Smooth muscle cell (in vitro differentiated cells): ENCODE results near the gene AQP10. TPM values are rescaled to one million over a fixed set of nuclear protein-coding genes. Genes with fewer than 3 reads are reported as not detected.
A peak's percentile ranks its signal among the peaks of the same experiment; 100 is the strongest.

Experiments used
- DNase-seq: peaks from one replicate; lab custom pipeline; 2025; ENCODE audit not compliant: unreplicated experiment; lab: John Stamatoyannopoulos, UW
- H2AFZ ChIP-seq: fragments of 200-600 bp; sonication (generic); 2 replicates; pipeline ENCODE4 v1.6.0; 2016; ENCODE audit warnings: antibody characterized with exemption, low read depth, mild to moderate bottlenecking
- H3F3A ChIP-seq: fragments of 200-600 bp; sonication (generic); 2 replicates; pipeline ENCODE4 v1.6.0; 2017; ENCODE audit warnings: antibody characterized with exemption, low read depth
- H3K27ac ChIP-seq: fragments of 200-600 bp; sonication (generic); 2 replicates; pipeline ENCODE4 v1.5.1; 2016; ENCODE audit warnings: low read depth, mild to moderate bottlenecking
- H3K27me3 ChIP-seq: fragments of 200-600 bp; sonication (generic); 2 replicates; pipeline ENCODE4 v1.6.1; 2016; ENCODE audit warnings: low read depth, mild to moderate bottlenecking
- H3K36me3 ChIP-seq: fragments of 200-600 bp; sonication (generic); 2 replicates; pipeline ENCODE4 v1.5.1; 2016; ENCODE audit warnings: low read depth
- H3K4me1 ChIP-seq: fragments of 200-600 bp; sonication (generic); 2 replicates; pipeline ENCODE4 v1.5.1; 2016; ENCODE audit warnings: low read depth
- H3K4me2 ChIP-seq: fragments of 200-600 bp; sonication (generic); 2 replicates; pipeline ENCODE4 v1.6.0; 2016; ENCODE audit warnings: mild to moderate bottlenecking
- H3K4me3 ChIP-seq: fragments of 200-600 bp; sonication (generic); 2 replicates; pipeline ENCODE4 v1.5.1; 2016; ENCODE audit warnings: mild to moderate bottlenecking
- H3K79me2 ChIP-seq: fragments of 200-600 bp; sonication (generic); 2 replicates; pipeline ENCODE4 v1.6.0; 2016; ENCODE audit warnings: low read depth, mild to moderate bottlenecking
- H3K9ac ChIP-seq: fragments of 200-600 bp; sonication (generic); 2 replicates; pipeline ENCODE4 v1.6.0; 2016; ENCODE audit warnings: low read depth
- H3K9me3 ChIP-seq: fragments of 200-600 bp; sonication (generic); replicated peaks from 2 replicates; pipeline ENCODE4 v1.5.1; 2016; ENCODE audit warnings: low read depth
- H4K20me1 ChIP-seq: fragments of 200-600 bp; sonication (generic); 2 replicates; pipeline ENCODE4 v1.6.0; 2016; ENCODE audit warnings: low read depth
- CTCF ChIP-seq: fragments of 200-600 bp; sonication (generic); IDR thresholded peaks from 2 replicates; pipeline ENCODE4 v1.5.1; 2017; ENCODE audit warnings: borderline replicate concordance, mild to moderate bottlenecking, antibody characterized with exemption; ENCODE audit not compliant: insufficient read depth, poor library complexity, severe bottlenecking
- WGBS: methylation state at CpG from one replicate; pipeline ENCODE4 v1.1.7; 2016; ENCODE audit warnings: low lambda C conversion rate; 5-methylcytosine and 5-hydroxymethylcytosine counted together
- polyA plus RNA-seq: library from polyadenylated mRNA; unstranded; fragments of >200 nt; fragmentation: Nextera tagmentation; extraction: Ambion mirVana; gene quantifications from 2 replicates; pipeline ENCODE4 v1.2.1, GENCODE V29; 2016
- total RNA-seq: library from RNA; depleted of rRNA; stranded (reverse); fragments of >200 nt; gene quantifications from 2 replicates; pipeline ENCODE4 v1.2.3, GENCODE V29; 2014

AQP10 gene
- total and polyA plus RNA-seq, 2 experiments from 2014 or later, result 0.14 TPM; not detected in 1

DNA sequence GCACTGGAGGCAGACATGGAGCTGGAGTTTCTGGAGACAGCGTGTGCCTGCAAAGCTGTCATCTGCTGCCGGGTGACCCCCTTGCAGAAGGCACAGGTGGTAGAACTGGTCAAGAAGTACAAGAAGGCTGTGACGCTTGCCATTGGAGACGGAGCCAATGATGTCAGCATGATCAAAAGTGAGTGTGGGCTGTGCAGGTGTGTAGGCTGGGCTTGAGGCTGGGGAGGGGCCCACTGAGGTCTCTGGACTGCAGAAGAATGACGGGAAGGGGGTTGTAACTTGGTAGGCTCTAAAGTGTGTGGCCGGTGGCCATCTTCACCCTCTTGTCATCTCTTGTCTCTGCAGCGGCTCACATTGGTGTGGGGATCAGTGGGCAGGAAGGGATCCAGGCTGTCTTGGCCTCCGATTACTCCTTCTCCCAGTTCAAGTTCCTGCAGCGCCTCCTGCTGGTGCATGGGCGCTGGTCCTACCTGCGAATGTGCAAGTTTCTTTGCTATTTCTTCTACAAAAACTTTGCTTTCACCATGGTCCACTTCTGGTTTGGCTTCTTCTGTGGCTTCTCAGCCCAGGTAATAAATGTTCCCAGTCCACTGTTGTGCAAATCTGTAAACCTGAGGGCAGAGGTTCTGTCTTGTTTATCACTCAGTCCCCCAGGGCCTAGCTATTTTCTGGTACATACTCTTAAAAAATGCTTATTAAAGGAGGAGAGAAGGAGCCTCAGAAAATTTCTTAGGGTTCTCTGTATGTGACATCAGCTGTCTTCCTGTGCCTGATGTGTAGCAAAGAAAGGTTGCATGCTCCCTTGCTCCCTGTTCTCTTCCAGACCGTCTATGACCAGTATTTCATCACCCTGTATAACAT lies 24.3 kb downstream of the AQP10 start:
- Histone ChIP-seq H2AFZ (no peak overlapping the region), H3K79me2 (no peaks in the 10 kb centered on the region), H3K9me3 (no peaks in the 10 kb centered on the region), H3K36me3 (no peaks in the 10 kb centered on the region), H3K4me3 (no peak overlapping the region), H3K27me3 (no peaks in the 10 kb centered on the region), H3K4me2 (no peak overlapping the region), H3K4me1 (no peaks in the 10 kb centered on the region), H4K20me1 (peaks cover 9% of the 10 kb centered on the region), H3F3A (peaks cover 8% of the 10 kb centered on the region), H3K9ac (no peak overlapping the region), H3K27ac (no peak overlapping the region)
- DNase-seq, result no peak
- peak; percentile 60 for TF ChIP-seq CTCF
- WGBS, result 82% methylated on average over 12 of the region's 12 CpGs

- Histone ChIP-seq H3K36me3 (no peaks in the 10 kb centered on the region), H3K27ac (no peak overlapping the region), H3K4me1 (no peaks in the 10 kb centered on the region), H2AFZ (no peak overlapping the region), H3K79me2 (no peaks in the 10 kb centered on the region), H3K4me2 (no peak overlapping the region), H3K9me3 (no peaks in the 10 kb centered on the region), H3F3A (peaks cover 16% of the 10 kb centered on the region), H3K4me3 (no peak overlapping the region), H4K20me1 (peaks cover 3% of the 10 kb centered on the region), H3K27me3 (no peaks in the 10 kb centered on the region), H3K9ac (no peak overlapping the region)
- no peak for TF ChIP-seq CTCF
- DNase-seq, result no peak
- WGBS, result 96% methylated on average over 15 of the region's 15 CpGs
These were observed 25.5 kb downstream of the AQP10 start for GRCh38 chr1:154346276-154346917.

- Histone ChIP-seq H3K9ac (no peak overlapping the region), H3F3A (peaks cover 21% of the 10 kb centered on the region), H3K4me3 (no peak overlapping the region), H3K79me2 (no peaks in the 10 kb centered on the region), H3K4me1 (peaks cover 7% of the 10 kb centered on the region), H3K4me2 (no peak overlapping the region), H3K9me3 (no peaks in the 10 kb centered on the region), H3K27me3 (no peaks in the 10 kb centered on the region), H4K20me1 (no peaks in the 10 kb centered on the region), H3K36me3 (no peaks in the 10 kb centered on the region), H3K27ac (no peak overlapping the region), H2AFZ (no peak overlapping the region)
- no peak for DNase-seq
- WGBS, result 90% methylated on average over 3 of the region's 3 CpGs
- no peak for TF ChIP-seq CTCF
These were observed 27.1 kb downstream of the AQP10 start for GRCh38 chr1:154347961-154348360.
